Neural cell (in vitro differentiated cells): ENCODE data around the gene LSAMP. TPM values are rescaled to one million over a fixed set of nuclear protein-coding genes. Genes with fewer than 3 reads are reported as not detected.
A peak's percentile ranks its signal among the peaks of the same experiment; 100 is the strongest.

Experiments
- H2AFZ ChIP-seq: fragments of 200-600, 300-800 bp; sonication (generic), shearing (Covaris generic); 2 replicates; pipeline ENCODE4 v1.6.0; 2014; ENCODE audit warnings: low read depth, mild to moderate bottlenecking, antibody characterized with exemption, low read length, moderate library complexity
- H3F3A ChIP-seq: fragments of 200-600 bp; shearing (Covaris generic); 2 replicates; pipeline ENCODE4 v1.6.1; 2016; ENCODE audit warnings: mild to moderate bottlenecking, moderate library complexity, mixed read lengths, antibody characterized with exemption, low read length; ENCODE audit not compliant: insufficient read depth, poor library complexity, severe bottlenecking
- H3K27ac ChIP-seq: fragments of 200-600, 300-800 bp; sonication (generic), shearing (Covaris generic); 2 replicates; pipeline ENCODE4 v1.5.1; 2014; ENCODE audit warnings: mild to moderate bottlenecking, low read length, moderate library complexity
- H3K27me3 ChIP-seq: fragments of 300-800, 200-600 bp; sonication (generic), shearing (Covaris generic); 2 replicates; pipeline ENCODE4 v1.6.0; 2014; ENCODE audit warnings: mild to moderate bottlenecking, low read depth, low read length, moderate library complexity; ENCODE audit not compliant: insufficient read depth
- H3K36me3 ChIP-seq: fragments of 300-800, 200-600 bp; sonication (generic), shearing (Covaris generic); 2 replicates; pipeline ENCODE4 v1.5.1; 2014; ENCODE audit warnings: mild to moderate bottlenecking, antibody characterized with exemption, low read length, moderate library complexity; ENCODE audit not compliant: insufficient read depth
- H3K4me2 ChIP-seq: fragments of 300-800, 200-600 bp; sonication (generic), shearing (Covaris generic); 2 replicates; pipeline ENCODE4 v1.6.0; 2014; ENCODE audit warnings: mild to moderate bottlenecking, low read length
- H3K4me3 ChIP-seq: fragments of 300-800, 200-600 bp; sonication (generic), shearing (Covaris generic); 2 replicates; pipeline ENCODE4 v1.5.1; 2014; ENCODE audit warnings: mild to moderate bottlenecking, low read length, moderate library complexity
- H3K79me2 ChIP-seq: fragments of 200-600 bp; shearing (Covaris generic); replicated peaks from 2 replicates; pipeline ENCODE4 v1.6.0; 2014; ENCODE audit warnings: mild to moderate bottlenecking, low read length, moderate library complexity; ENCODE audit not compliant: insufficient read depth
- H3K9ac ChIP-seq: fragments of 300-800, 200-600 bp; sonication (generic), shearing (Covaris generic); 2 replicates; pipeline ENCODE4 v1.6.1; 2016; ENCODE audit warnings: mild to moderate bottlenecking, low read length, mixed read lengths
- H3K9me2 ChIP-seq: fragments of 200-600 bp; shearing (Covaris generic); 2 replicates; pipeline ENCODE4 v1.6.1; 2016; ENCODE audit warnings: mild to moderate bottlenecking, low read length, mixed read lengths; ENCODE audit not compliant: insufficient read depth
- H3K9me3 ChIP-seq: fragments of 200-600, 300-800 bp; sonication (generic), shearing (Covaris generic); 2 replicates; pipeline ENCODE4 v1.6.1; 2016; ENCODE audit warnings: mild to moderate bottlenecking, mixed run types, low read length, moderate library complexity, mixed read lengths
- H4K20me1 ChIP-seq: fragments of 200-600 bp; shearing (Covaris generic); 2 replicates; pipeline ENCODE4 v1.6.1; 2016; ENCODE audit warnings: mild to moderate bottlenecking, mixed run types; ENCODE audit not compliant: insufficient read depth
- EP300 ChIP-seq: fragments of 450-650 bp; conservative IDR thresholded peaks from 2 replicates; pipeline ENCODE4 v1.6.1; 2014; ENCODE audit warnings: antibody characterized with exemption, mild to moderate bottlenecking, moderate library complexity; ENCODE audit not compliant: poor library complexity, severe bottlenecking
- EZH2 ChIP-seq: fragments of 200-600, 300-800 bp; shearing (Covaris generic), sonication (generic); IDR thresholded peaks from 2 replicates; pipeline ENCODE4 v1.6.1; 2014; ENCODE audit warnings: antibody characterized with exemption, low read length, borderline replicate concordance, mild to moderate bottlenecking; ENCODE audit not compliant: insufficient read depth, poor library complexity, severe bottlenecking
- MXI1 ChIP-seq: fragments of 450-650 bp; conservative IDR thresholded peaks from 2 replicates; pipeline ENCODE4 v1.6.1; 2014; ENCODE audit warnings: antibody characterized with exemption, mild to moderate bottlenecking; ENCODE audit not compliant: poor library complexity, severe bottlenecking
- POLR2AphosphoS5 ChIP-seq: IDR thresholded peaks from 2 replicates; pipeline ENCODE4 v1.6.1; 2012
- RAD21 ChIP-seq: fragments of 450-650 bp; conservative IDR thresholded peaks from 2 replicates; pipeline ENCODE4 v1.6.1; 2014; ENCODE audit warnings: antibody characterized with exemption, mild to moderate bottlenecking, moderate library complexity
- REST ChIP-seq: IDR thresholded peaks from 2 replicates; pipeline ENCODE4 v1.6.1; 2012; ENCODE audit warnings: borderline replicate concordance
- SMC3 ChIP-seq: fragments of 450-650 bp; conservative IDR thresholded peaks from 2 replicates; pipeline ENCODE4 v1.6.1; 2014; ENCODE audit warnings: antibody characterized with exemption, mild to moderate bottlenecking, moderate library complexity; ENCODE audit not compliant: poor library complexity
- TAF1 ChIP-seq: IDR thresholded peaks from 2 replicates; pipeline ENCODE4 v1.6.1; 2012; ENCODE audit warnings: low read depth
- polyA plus RNA-seq: library from polyadenylated mRNA; depleted of rRNA; stranded (reverse); fragments of >200 nt; gene quantifications from 2 replicates; pipeline ENCODE4 v1.2.3, GENCODE V29; 2014
- TF ChIP-seq, protein P1 (sequence below): fragments of 450-650 bp; IDR thresholded peaks from 2 replicates; pipeline ENCODE4 v1.5.1; 2014; ENCODE audit warnings: antibody characterized with exemption, mild to moderate bottlenecking, moderate library complexity; ENCODE audit not compliant: poor library complexity, severe bottlenecking

Gene LSAMP
- polyA plus RNA-seq, 1 donor from 2014 or later = 93.6 TPM

DNA sequence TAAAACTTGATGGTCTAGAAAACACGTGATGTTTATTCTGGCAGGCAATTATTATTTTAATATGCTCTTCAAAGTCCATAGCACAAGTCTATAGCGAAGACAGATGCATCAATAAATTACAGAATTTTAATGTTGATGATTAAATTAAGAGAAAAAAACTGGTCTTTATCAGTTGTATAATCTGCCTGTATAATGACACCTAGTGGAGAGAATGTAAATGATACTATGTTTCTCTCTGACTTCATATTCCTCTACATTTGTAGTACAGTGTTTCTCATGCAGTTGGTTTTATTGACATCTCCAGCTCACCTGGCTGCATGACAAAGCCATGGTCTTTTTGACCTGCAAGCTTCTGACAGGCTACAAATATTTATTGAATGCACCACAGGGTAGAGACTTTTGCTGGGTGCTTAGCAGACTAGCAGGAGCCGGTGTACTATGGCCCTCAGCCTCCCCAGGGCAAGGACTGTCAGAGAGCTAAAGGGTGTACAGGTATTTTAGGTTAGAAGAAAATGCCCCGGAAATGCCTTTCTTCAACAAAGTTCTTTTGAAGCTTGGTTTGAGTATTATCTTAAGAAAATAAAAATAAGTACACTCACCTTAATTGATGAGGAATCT, 532.1 kb downstream of the LSAMP start:
- no peak for TF ChIP-seq RAD21
- TF ChIP-seq, protein P1, sequence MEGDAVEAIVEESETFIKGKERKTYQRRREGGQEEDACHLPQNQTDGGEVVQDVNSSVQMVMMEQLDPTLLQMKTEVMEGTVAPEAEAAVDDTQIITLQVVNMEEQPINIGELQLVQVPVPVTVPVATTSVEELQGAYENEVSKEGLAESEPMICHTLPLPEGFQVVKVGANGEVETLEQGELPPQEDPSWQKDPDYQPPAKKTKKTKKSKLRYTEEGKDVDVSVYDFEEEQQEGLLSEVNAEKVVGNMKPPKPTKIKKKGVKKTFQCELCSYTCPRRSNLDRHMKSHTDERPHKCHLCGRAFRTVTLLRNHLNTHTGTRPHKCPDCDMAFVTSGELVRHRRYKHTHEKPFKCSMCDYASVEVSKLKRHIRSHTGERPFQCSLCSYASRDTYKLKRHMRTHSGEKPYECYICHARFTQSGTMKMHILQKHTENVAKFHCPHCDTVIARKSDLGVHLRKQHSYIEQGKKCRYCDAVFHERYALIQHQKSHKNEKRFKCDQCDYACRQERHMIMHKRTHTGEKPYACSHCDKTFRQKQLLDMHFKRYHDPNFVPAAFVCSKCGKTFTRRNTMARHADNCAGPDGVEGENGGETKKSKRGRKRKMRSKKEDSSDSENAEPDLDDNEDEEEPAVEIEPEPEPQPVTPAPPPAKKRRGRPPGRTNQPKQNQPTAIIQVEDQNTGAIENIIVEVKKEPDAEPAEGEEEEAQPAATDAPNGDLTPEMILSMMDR = peak; percentile 45
- no peaks in the 10 kb centered on the region for H3K79me2 ChIP-seq
- no peak overlapping the region for H3K27ac ChIP-seq
- no peaks in the 10 kb centered on the region for H3K9me2 ChIP-seq
- H2AFZ ChIP-seq = no peak overlapping the region
- no peak overlapping the region for H3K9ac ChIP-seq
- H4K20me1 ChIP-seq = no peaks in the 10 kb centered on the region
- H3F3A ChIP-seq = no peaks in the 10 kb centered on the region
- no peaks in the 10 kb centered on the region for H3K27me3 ChIP-seq
- no peak overlapping the region for H3K4me3 ChIP-seq
- H3K36me3 ChIP-seq = no peaks in the 10 kb centered on the region
- no peak overlapping the region for H3K4me2 ChIP-seq
- no peaks in the 10 kb centered on the region for H3K9me3 ChIP-seq

- Histone ChIP-seq H3K4me2 (no peak overlapping the region), H3K27me3 (no peaks in the 10 kb centered on the region), H3K4me3 (no peak overlapping the region), H3K9me2 (no peaks in the 10 kb centered on the region), H2AFZ (no peak overlapping the region), H3K9me3 (no peaks in the 10 kb centered on the region), H3K79me2 (no peaks in the 10 kb centered on the region), H3F3A (no peaks in the 10 kb centered on the region), H4K20me1 (no peaks in the 10 kb centered on the region), H3K36me3 (no peaks in the 10 kb centered on the region), H3K9ac (no peak overlapping the region), H3K27ac (no peak overlapping the region)
- TF ChIP-seq SMC3 (no peak), MXI1 (no peak), EZH2 (no peak), REST (no peak), POLR2AphosphoS5 (no peak), RAD21 (no peak), TAF1 (no peak), EP300 (no peak)
- TF ChIP-seq, protein P1 = no peak
Measured at GRCh38 chr3:115912372-115912771, 532.9 kb downstream of the LSAMP start.
